Activated CD4-positive, alpha-beta memory T cell treated with anti-CD3 and anti-CD28 coated beads, Interleukin-2, amount 10 ng/mL, durations not matched to agents 7 days and 5 days (primary cell): Measurements from ENCODE around the gene CCDC175. TPM values are rescaled to one million over a fixed set of nuclear protein-coding genes. Genes with fewer than 3 reads are reported as not detected.

ENCODE experiments used
- CTCF ChIA-PET: fragments of 350-600 bp; sonication (Branson Sonifier 250); formaldehyde crosslinking; loops from one replicate; lab custom pipeline; 2021; ENCODE audit warnings: antibody characterized with exemption, inconsistent platforms; lab: Charles Lee
- POLR2A ChIA-PET: fragments of 350-600 bp; sonication (Branson Sonifier 250); formaldehyde crosslinking; loops from one replicate; lab custom pipeline; 2021; ENCODE audit warnings: antibody characterized with exemption; lab: Charles Lee
- DNase-seq: peaks from one replicate; pipeline ENCODE4 v3.0.0-alpha.2; 2020
- H3K27ac Mint-ChIP-seq: one replicate; pipeline ENCODE4 v1.8.0; 2021; ENCODE audit warnings: mild to moderate bottlenecking, mixed read lengths
- H3K27me3 Mint-ChIP-seq: one replicate; pipeline ENCODE4 v1.8.0; 2021; ENCODE audit warnings: mixed read lengths
- H3K36me3 Mint-ChIP-seq: one replicate; pipeline ENCODE4 v1.8.0; 2021; ENCODE audit warnings: low read depth, mixed read lengths
- H3K4me1 Mint-ChIP-seq: one replicate; pipeline ENCODE4 v1.8.0; 2021; ENCODE audit warnings: mixed read lengths
- H3K4me3 Mint-ChIP-seq: one replicate; pipeline ENCODE4 v1.8.0; 2021; ENCODE audit warnings: mild to moderate bottlenecking, mixed read lengths
- H3K9me3 Mint-ChIP-seq: one replicate; pipeline ENCODE4 v1.8.0; 2021; ENCODE audit warnings: mixed read lengths
- total RNA-seq, 2 experiments: library from RNA; stranded (reverse); gene quantifications; one replicate each; pipeline ENCODE4 v1.2.3, GENCODE V29; 2021

CCDC175 gene
- total RNA-seq, 2 experiments from 2014 or later: not detected

DNA sequence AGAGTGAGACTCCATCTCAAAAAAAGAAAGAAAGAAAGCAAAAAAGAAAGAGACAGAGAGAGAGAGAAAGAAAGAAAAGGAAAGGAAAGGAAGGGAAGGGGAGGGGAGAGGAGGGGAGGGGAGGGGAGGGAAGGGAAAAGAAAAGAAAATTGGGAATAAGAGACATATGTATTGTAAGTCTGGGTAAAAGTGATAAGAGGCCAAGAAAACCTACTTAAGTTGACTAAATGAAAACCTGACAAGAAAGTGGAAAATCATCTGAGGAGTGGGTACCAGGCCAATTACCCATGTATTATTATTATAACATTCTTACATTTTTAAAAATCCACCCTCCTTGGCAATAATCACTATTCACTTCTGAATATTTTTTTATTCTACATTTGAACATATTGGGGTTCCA, 46.3 kb downstream of the CCDC175 start:
- DNase-seq: no peak
- H3K9me3 Mint-ChIP-seq: no peaks in the 10 kb centered on the region
- H3K4me1 Mint-ChIP-seq: no peaks in the 10 kb centered on the region
- H3K36me3 Mint-ChIP-seq: no peaks in the 10 kb centered on the region
- ChIA-PET CTCF (no interaction called here), POLR2A (no interaction called here)
- H3K27ac Mint-ChIP-seq: no peak overlapping the region
- H3K27me3 Mint-ChIP-seq: peaks cover 14% of the 10 kb centered on the region
- H3K4me3 Mint-ChIP-seq: no peak overlapping the region

DNA sequence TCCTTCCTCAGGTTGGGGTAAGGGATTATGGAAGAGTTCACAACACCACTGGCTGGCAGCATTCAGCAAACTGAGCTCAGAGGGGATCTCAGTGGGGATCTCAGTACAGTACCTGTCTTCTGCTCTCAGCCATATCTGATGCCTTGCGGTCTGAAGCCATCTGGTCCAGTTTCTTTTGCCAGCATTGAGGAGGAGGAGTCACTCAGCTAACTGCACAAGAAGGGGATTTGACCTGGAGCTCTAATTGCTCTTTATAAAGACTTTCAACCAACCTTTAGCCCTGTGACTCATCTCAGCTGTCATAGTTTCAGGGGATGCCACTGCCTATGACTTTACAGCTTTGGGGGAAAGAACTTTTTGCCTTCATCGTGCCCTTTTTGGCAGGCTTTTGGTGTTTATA, 47.4 kb downstream of the CCDC175 start:
- no peaks in the 10 kb centered on the region for H3K9me3 Mint-ChIP-seq
- H3K4me3 Mint-ChIP-seq: no peak overlapping the region
- no peak for DNase-seq
- no peaks in the 10 kb centered on the region for H3K4me1 Mint-ChIP-seq
- POLR2A ChIA-PET: no interaction called here
- H3K27ac Mint-ChIP-seq: no peak overlapping the region
- H3K27me3 Mint-ChIP-seq: peaks cover 15% of the 10 kb centered on the region
- H3K36me3 Mint-ChIP-seq: no peaks in the 10 kb centered on the region
- CTCF ChIA-PET: no interaction called here

DNA sequence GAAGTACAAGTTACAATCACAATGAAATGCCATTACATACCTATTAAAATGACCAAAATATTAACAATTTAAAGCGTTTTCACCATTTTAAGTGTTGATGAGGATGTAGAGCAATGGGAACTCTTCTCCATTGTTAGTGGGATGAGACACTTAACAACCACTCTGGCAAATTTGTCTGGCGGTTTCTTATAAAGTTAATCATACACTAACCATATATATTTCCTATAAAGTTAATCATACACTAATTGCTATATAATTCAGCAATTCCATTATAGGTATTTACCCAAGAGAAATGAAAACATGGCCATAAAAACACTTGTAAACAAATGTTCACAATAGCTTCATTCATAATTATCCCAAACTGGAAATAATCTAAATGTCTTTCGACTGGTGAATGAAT, 56.4 kb downstream of the CCDC175 start:
- H3K9me3 Mint-ChIP-seq: no peaks in the 10 kb centered on the region
- H3K4me3 Mint-ChIP-seq: no peak overlapping the region
- POLR2A ChIA-PET: no interaction called here
- CTCF ChIA-PET: no interaction called here
- no peaks in the 10 kb centered on the region for H3K36me3 Mint-ChIP-seq
- H3K27ac Mint-ChIP-seq: no peak overlapping the region
- no peaks in the 10 kb centered on the region for H3K4me1 Mint-ChIP-seq
- peaks cover 10% of the 10 kb centered on the region for H3K27me3 Mint-ChIP-seq
- DNase-seq: no peak

DNA sequence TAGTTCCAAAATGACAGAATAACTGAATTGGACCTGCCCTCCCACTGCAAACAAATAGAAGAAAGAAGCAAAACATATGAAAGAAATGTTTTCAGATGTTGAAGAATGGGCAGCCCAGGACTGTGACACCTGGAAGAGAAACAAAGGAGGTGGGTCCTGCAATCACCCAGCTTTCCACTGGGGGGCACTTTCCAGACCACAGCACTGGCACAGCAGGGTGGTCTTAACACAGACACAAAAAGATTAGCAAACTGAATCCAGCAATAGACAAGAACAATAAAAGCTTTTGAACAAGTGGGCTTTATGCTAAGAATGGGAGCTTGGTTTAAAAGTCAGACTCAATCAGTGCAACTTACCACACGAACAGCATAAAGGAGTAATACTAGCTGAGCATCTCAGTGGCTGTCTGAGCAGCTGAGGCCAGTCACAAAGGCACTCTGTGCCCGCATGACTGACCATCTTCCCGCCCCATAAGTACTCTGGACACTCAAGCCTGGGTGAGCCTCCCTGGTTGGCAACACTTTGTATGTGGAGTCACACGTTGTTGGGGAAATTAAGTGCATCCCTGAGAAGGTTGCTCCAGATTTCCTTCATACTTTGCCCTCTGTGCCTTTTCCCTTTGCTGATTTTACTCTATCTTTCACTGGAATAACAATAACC, 64.6 kb downstream of the CCDC175 start:
- H3K27ac Mint-ChIP-seq: no peak overlapping the region
- no peak overlapping the region for H3K4me3 Mint-ChIP-seq
- CTCF ChIA-PET: interaction anchor here (0.6 to 1.6 kb wide), 3 partner anchors 14 to 755 kb away, joined by 3 to 4 read pairs (median 3); no protein-coding TSS in a partner anchor
- H3K36me3 Mint-ChIP-seq: no peaks in the 10 kb centered on the region
- POLR2A ChIA-PET: no interaction called here
- DNase-seq: no peak
- H3K27me3 Mint-ChIP-seq: peaks cover 13% of the 10 kb centered on the region
- no peaks in the 10 kb centered on the region for H3K9me3 Mint-ChIP-seq
- no peaks in the 10 kb centered on the region for H3K4me1 Mint-ChIP-seq

DNA sequence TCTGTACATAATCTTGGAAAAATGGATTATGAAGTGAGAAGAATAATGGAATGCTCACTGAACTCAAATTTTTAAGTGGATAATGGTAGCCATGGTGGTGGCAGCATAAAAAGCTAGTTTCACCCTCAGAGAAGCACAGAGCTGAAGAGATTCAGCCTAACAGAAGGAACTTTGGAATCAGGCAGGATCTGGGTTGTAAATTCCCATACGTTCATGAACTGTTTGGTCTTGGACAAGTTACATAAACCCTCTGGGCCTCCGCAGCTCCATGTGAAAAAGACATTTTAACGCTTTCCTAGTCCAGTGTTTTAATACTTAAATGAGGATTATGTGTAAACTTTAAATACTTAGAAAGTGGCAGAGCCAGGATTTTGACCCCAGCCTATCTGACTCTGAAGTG, 65.6 kb downstream of the CCDC175 start:
- Mint-ChIP-seq H3K36me3 (no peaks in the 10 kb centered on the region), H3K27me3 (peaks cover 9% of the 10 kb centered on the region), H3K4me1 (no peaks in the 10 kb centered on the region), H3K4me3 (no peak overlapping the region), H3K27ac (no peak overlapping the region), H3K9me3 (no peaks in the 10 kb centered on the region)
- ChIA-PET POLR2A (no interaction called here), CTCF (no interaction called here)
- no peak for DNase-seq

DNA sequence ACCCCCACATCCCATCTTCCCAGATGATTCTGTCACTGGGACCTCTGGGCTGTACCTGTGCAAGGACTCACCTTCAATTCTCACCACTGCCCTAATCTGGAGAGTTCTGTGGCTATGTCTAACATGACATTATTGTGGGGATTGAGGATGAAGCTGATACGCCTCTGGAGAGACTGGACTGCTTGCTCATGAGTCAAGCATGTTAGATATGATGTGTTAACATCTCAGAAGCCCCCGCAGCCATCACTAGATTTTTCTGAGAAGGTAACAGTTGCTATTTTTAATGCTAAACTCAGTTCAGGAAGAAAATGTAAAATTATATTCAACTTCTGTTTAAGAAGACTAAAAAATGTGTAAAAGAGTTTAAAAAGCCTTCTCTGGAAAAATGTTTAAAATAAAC, 66.6 kb downstream of the CCDC175 start:
- no peaks in the 10 kb centered on the region for H3K4me1 Mint-ChIP-seq
- peaks cover 5% of the 10 kb centered on the region for H3K27me3 Mint-ChIP-seq
- H3K36me3 Mint-ChIP-seq: no peaks in the 10 kb centered on the region
- H3K27ac Mint-ChIP-seq: no peak overlapping the region
- no peak overlapping the region for H3K4me3 Mint-ChIP-seq
- DNase-seq: no peak
- no peaks in the 10 kb centered on the region for H3K9me3 Mint-ChIP-seq
- ChIA-PET CTCF (interaction anchor here (1.5 kb wide), 1 partner anchor 380 kb away, joined by 3 read pairs; no protein-coding TSS in a partner anchor), POLR2A (no interaction called here)

DNA sequence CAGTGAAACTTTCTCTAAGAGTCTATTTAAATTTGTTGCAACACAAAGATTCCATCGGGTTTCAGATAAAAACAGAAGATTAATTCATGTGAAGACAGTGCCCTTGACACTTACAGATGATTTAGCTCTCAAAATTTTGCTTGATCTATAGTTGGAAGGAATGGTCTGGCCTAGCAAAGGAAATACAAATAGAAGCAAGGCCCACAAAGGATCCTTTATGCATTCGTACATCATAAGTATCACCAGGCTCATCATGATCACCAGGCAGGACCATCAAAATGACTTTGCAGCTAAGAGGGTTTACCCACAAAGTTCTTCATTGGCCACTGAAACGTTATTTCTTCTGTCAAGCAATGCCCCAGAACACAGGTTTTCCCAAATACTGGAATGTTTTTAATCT, 67.5 kb downstream of the CCDC175 start:
- peaks cover 5% of the 10 kb centered on the region for H3K27me3 Mint-ChIP-seq
- no peak overlapping the region for H3K4me3 Mint-ChIP-seq
- POLR2A ChIA-PET: no interaction called here
- no peaks in the 10 kb centered on the region for H3K9me3 Mint-ChIP-seq
- no peaks in the 10 kb centered on the region for H3K36me3 Mint-ChIP-seq
- CTCF ChIA-PET: interaction anchor here (1.5 kb wide), 1 partner anchor 379 kb away, joined by 3 read pairs; no protein-coding TSS in a partner anchor
- DNase-seq: no peak
- no peak overlapping the region for H3K27ac Mint-ChIP-seq
- H3K4me1 Mint-ChIP-seq: peaks cover 7% of the 10 kb centered on the region

DNA sequence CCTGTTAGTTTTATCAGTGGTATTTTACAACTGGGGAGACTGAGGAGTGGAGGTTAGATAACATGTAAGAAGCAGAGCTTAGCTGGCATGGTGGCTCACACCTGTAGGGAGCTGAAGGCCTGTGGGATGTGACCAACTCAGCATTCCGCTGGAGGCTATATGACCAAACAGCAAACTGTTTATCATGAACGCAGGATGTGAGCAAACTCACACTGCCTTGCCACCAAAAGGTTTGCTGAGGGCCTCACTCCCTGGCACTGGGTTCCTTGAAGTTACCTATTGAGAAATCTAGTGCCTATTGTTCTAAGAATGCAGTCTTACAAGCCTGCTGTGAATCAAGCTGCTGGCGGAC, 68.9 kb downstream of the CCDC175 start:
- H3K9me3 Mint-ChIP-seq: no peaks in the 10 kb centered on the region
- POLR2A ChIA-PET: interaction anchor here (0.6 kb wide), 1 partner anchor 23 kb away, joined by 3 read pairs; the partner anchor contains the start of genes JKAMP and L3HYPDH

DNA sequence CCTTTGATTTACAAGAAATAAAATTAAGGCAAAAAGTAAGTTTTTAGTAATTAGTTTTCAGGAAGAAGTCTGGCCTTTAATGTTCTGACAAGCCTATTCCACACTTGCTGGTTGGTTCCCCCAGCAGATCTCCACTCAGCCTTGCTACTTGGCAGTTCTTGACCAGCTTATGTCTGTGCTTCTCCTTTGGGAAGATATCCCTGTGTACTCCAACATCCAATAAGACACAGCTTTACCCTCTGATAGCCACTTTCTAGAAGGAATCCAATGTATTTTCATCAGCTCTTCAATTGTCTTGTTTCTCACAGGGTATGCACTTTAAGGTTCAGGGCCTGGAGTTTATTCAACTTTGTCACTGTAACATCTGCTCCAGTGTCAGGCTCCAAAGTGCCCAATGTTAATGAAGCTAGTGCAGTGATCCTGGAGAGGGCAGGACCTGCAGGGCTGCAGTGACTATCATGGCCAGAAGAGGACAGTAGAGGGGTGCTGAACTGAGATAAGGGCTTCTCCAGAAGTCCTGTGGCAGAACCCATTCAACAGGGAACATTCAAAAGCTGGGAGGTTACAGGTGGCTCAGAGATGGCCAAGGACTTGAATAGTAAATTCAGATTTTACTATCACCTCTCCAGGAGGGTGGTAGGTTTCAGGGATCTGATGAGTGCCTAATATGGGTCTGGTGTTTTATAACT, 69.4 kb downstream of the CCDC175 start:
- Mint-ChIP-seq H3K9me3 (no peaks in the 10 kb centered on the region), H3K4me3 (no peak overlapping the region), H3K27me3 (peaks cover 5% of the 10 kb centered on the region), H3K36me3 (peaks cover 2% of the 10 kb centered on the region), H3K27ac (no peak overlapping the region), H3K4me1 (peaks cover 7% of the 10 kb centered on the region)
- peak; percentile 59 for DNase-seq
- POLR2A ChIA-PET: interaction anchor here (0.6 kb wide), 1 partner anchor 23 kb away, joined by 3 read pairs; the partner anchor contains the start of genes JKAMP and L3HYPDH
- CTCF ChIA-PET: interaction anchor here (0.9 to 1.8 kb wide), 6 partner anchors 10 to 458 kb away, joined by 3 to 17 read pairs (median 4); partner anchors contain the start of genes CCDC175, JKAMP and L3HYPDH

More for the DNA sequence above, 68.9 kb downstream of the CCDC175 start:
- CTCF ChIA-PET: interaction anchor here (0.9 to 1.8 kb wide), 5 partner anchors 11 to 457 kb away, joined by 3 to 17 read pairs (median 3); partner anchors contain the start of genes CCDC175, JKAMP and L3HYPDH
- Mint-ChIP-seq H3K27ac (no peak overlapping the region), H3K27me3 (peaks cover 5% of the 10 kb centered on the region), H3K36me3 (no peaks in the 10 kb centered on the region), H3K4me1 (peaks cover 7% of the 10 kb centered on the region), H3K4me3 (no peak overlapping the region)
- DNase-seq: no peak

DNA sequence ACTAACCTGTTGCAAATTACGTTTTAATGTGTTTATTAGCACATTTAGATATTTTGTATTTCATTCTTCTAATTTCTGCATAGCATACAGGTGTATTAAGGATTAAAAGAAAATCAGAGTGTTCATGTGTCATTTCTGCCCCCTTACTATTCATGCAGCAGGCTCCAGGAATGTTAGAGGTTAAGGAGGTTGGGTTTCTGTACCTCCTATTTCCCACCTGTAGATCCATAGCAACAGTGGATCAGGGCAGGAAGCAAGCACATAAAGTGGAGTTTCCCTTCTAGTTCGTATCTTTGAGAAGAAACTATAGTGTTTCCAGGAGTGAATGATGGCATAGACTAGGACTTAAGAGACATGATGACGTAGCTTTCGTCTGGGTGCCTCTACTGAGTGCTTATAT, 73.4 kb downstream of the CCDC175 start:
- Mint-ChIP-seq H3K4me3 (no peak overlapping the region), H3K27ac (no peak overlapping the region), H3K4me1 (peaks cover 7% of the 10 kb centered on the region), H3K27me3 (no peaks in the 10 kb centered on the region), H3K36me3 (peaks cover 14% of the 10 kb centered on the region), H3K9me3 (no peaks in the 10 kb centered on the region)
- POLR2A ChIA-PET: no interaction called here
- CTCF ChIA-PET: no interaction called here
- no peak for DNase-seq

DNA sequence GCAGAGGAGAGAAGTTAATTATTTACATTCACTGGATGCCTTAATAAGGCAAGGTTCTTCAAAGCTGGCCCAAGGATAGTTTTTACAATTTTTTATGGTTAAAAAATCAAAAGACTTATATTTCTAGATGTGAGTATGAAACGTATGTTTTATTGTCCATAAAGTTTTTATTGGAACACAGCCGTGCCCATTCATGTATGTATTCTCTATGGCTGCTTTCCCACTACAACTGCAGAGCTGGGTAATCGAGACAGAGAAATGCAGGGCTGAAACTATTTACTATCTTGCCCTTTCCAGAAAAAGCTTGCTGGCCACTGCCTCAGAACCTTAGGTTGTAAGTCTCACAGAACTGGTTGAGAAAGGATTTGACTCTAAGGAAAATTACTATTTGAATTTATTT, 75.9 kb downstream of the CCDC175 start:
- ChIA-PET POLR2A (no interaction called here), CTCF (interaction anchor here (1.2 to 1.4 kb wide), 2 partner anchors 17 to 76 kb away, joined by 4 to 5 read pairs; partner anchors contain the start of genes CCDC175, JKAMP and L3HYPDH)
- H3K4me3 Mint-ChIP-seq: no peak overlapping the region
- no peak for DNase-seq
- H3K9me3 Mint-ChIP-seq: no peaks in the 10 kb centered on the region
- no peak overlapping the region for H3K27ac Mint-ChIP-seq
- peaks cover 11% of the 10 kb centered on the region for H3K4me1 Mint-ChIP-seq
- H3K27me3 Mint-ChIP-seq: no peaks in the 10 kb centered on the region
- H3K36me3 Mint-ChIP-seq: peaks cover 23% of the 10 kb centered on the region

DNA sequence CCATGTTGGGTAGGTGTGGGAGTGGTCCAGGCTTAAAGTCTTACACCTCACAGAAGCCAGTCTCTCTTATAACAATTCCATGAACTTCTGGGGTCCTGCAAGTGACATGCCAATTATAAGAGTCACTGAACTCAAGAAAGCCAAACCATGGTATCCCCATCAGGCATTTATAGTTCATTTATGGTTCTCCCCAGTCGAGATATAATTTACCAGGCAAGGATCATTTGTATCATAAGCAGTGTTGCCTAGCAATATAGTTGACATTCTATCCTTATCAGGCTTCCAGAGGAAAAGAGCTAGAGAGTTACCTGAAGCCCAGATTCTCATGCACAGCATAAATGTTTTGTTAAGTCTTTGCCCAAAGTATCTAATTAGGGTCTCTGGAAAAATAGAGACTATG, 84.2 kb downstream of the CCDC175 start:
- H3K27ac Mint-ChIP-seq: no peak overlapping the region
- peaks cover 70% of the 10 kb centered on the region for H3K36me3 Mint-ChIP-seq
- no peaks in the 10 kb centered on the region for H3K27me3 Mint-ChIP-seq
- H3K4me1 Mint-ChIP-seq: peaks cover 32% of the 10 kb centered on the region
- H3K4me3 Mint-ChIP-seq: no peak overlapping the region
- no peaks in the 10 kb centered on the region for H3K9me3 Mint-ChIP-seq
- POLR2A ChIA-PET: no interaction called here
- DNase-seq: no peak
- CTCF ChIA-PET: no interaction called here

DNA sequence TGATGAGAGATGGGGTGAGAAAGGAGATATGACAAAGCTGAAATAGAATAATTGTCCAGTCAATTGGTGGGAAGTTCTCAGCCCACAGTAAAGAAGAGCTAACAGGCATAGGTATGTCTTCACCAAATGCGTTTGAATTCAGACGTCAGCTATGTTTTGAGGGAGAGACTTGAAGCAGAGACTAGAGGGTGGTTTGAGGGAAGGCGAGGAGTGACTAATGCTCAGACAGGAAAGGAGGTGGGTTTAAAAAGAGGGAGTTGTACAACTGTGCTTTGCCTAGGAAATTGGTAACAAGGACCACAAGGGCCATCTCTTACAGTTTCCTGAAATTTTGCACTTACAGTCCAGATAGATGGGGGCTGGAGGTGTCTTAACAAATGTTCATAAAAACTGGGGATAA, 85.9 kb downstream of the CCDC175 start:
- H3K36me3 Mint-ChIP-seq: peaks cover 64% of the 10 kb centered on the region

More for the DNA sequence above, 85.9 kb downstream of the CCDC175 start:
- no peak for DNase-seq
- ChIA-PET CTCF (no interaction called here), POLR2A (no interaction called here)
- H3K9me3 Mint-ChIP-seq: no peaks in the 10 kb centered on the region
- H3K4me1 Mint-ChIP-seq: peaks cover 38% of the 10 kb centered on the region
- H3K27ac Mint-ChIP-seq: no peak overlapping the region
- H3K27me3 Mint-ChIP-seq: no peaks in the 10 kb centered on the region
- no peak overlapping the region for H3K4me3 Mint-ChIP-seq
